ENCODE results near the gene NUBPL.

The NUBPL gene

DNA sequence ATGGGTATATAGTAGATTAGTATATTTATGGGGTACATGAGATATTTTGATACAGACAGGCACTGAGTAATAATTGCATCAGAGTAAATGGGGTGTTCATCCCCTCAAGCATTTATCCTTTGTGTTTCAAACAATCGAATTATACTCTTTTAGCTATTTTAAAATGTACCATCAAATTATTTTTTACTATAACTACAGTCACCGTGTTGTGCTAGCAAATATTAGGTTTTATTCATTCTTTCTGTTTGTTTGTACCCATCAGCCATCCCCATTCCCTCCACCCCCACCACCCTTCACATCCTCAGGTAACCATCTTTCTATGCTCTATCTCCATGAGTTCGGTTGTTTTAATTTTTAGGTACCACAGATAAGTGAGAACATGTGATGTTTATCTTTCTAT is 115.8 kb downstream of the NUBPL start:
- H3K4me3 ChIP-seq (ENCODE audit: low read depth, low read length), result no peak overlapping the region
- H3K9me3 ChIP-seq (ENCODE audit: severe bottlenecking), result no peaks in the 10 kb centered on the region
- H3K27me3 ChIP-seq (ENCODE audit: insufficient read depth, low read depth, severe bottlenecking), result no peaks in the 10 kb centered on the region
- DNase-seq, result no peak
- TF ChIP-seq, protein P1, sequence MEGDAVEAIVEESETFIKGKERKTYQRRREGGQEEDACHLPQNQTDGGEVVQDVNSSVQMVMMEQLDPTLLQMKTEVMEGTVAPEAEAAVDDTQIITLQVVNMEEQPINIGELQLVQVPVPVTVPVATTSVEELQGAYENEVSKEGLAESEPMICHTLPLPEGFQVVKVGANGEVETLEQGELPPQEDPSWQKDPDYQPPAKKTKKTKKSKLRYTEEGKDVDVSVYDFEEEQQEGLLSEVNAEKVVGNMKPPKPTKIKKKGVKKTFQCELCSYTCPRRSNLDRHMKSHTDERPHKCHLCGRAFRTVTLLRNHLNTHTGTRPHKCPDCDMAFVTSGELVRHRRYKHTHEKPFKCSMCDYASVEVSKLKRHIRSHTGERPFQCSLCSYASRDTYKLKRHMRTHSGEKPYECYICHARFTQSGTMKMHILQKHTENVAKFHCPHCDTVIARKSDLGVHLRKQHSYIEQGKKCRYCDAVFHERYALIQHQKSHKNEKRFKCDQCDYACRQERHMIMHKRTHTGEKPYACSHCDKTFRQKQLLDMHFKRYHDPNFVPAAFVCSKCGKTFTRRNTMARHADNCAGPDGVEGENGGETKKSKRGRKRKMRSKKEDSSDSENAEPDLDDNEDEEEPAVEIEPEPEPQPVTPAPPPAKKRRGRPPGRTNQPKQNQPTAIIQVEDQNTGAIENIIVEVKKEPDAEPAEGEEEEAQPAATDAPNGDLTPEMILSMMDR (IDR thresholded peaks at IDR 0.05; ENCODE audit: low read depth, low read length), result no peak
- H3K27ac ChIP-seq, result no peak overlapping the region
- H3K36me3 ChIP-seq, result no peaks in the 10 kb centered on the region

DNA sequence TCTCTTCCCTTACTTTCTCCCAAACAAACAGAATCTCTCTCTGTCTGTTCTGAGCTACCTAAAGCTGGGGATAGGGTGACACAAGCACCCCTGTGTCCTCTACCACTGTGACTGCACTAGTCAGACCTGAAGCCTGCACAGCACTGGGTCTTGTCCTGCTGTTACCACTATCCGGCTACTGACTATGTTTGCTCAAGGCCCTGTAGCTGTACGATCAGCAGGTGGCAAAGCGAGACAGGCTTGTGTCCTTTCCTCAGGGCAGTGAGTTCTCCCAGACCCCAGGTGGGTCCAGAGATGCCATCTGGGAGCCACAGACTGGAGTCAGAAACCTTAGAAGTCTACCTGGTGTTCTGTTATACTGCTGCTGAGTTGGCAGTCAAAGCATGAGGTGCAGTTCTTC is 116.4 kb downstream of the NUBPL start:
- DNase-seq, result no peak

DNA sequence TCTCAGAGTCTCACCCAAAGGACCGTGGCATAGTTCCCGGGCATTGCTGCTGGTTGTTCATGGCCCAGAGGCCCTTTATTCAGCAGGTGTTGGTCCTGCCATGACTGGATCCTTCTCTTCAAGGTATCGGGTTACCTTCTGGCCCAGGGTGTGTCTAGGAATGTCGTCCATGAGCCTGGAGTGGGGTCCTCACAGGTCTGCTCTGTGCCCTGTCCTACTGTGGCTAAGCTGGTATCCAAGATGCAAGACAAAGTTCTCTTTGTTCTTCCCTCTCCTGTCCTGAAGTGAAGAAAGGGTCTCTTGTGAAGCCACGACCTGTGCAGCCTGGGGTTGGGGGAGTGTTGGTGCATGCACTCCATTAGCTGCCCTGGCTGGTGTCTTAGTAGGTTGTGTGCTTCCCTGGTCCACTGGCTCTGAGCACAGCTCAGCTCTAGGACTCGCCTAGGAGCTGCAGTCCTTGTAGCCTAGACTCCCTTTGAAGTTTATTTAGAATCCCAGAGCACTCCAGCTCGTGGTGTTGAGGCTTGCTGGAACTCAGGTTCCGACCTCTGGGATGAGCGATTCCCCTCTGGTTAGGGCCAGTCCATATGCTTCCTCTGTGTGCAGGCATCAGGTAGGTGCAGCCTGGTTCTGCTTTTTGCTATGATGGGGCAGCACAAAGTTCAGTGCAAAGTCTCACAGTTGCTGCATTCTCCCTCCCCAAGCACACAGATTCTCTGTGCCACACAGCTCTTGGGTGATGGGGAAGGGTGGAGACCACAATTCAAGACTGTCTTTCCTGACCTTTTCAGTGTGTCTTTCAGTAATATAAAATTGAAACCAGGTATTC is 117.4 kb downstream of the NUBPL start:
- Histone ChIP-seq H3K27me3 (ENCODE audit: insufficient read depth, low read depth, severe bottlenecking) (no peaks in the 10 kb centered on the region), H3K9me3 (ENCODE audit: severe bottlenecking) (no peaks in the 10 kb centered on the region), H3K4me3 (ENCODE audit: low read depth, low read length) (no peak overlapping the region), H3K27ac (no peak overlapping the region), H3K36me3 (no peaks in the 10 kb centered on the region)
- TF ChIP-seq, protein P1 (IDR thresholded peaks at IDR 0.05; ENCODE audit: low read depth, low read length), result no peak
- no peak for DNase-seq

More for the DNA sequence above, 116.4 kb downstream of the NUBPL start:
- H3K9me3 ChIP-seq (ENCODE audit: severe bottlenecking), result no peaks in the 10 kb centered on the region
- no peaks in the 10 kb centered on the region for H3K36me3 ChIP-seq
- H3K4me3 ChIP-seq (ENCODE audit: low read depth, low read length), result no peak overlapping the region
- no peak overlapping the region for H3K27ac ChIP-seq
- no peaks in the 10 kb centered on the region for H3K27me3 ChIP-seq (ENCODE audit: insufficient read depth, low read depth, severe bottlenecking)
- TF ChIP-seq, protein P1 (IDR thresholded peaks at IDR 0.05; ENCODE audit: low read depth, low read length), result no peak

DNA sequence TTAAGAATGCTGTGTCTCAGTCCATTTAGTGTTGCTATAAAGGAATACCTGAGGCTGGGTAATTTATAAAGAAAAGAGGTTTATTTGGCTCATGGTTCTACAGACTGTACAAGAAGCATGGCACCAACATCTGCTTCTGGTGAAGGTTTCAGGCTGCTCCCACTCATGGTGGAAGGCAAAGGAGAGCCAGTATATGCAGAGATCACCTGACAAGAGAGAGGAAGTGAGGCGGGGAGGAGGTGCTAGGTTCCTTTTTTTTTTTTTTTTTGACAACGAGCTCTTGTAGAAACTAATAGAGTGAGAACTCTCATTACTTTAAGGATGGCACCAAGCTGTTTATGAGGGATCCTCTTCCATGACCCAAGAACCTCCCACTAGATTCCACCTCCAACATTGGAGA is 121.6 kb downstream of the NUBPL start:
- Histone ChIP-seq H3K36me3 (no peaks in the 10 kb centered on the region), H3K9me3 (ENCODE audit: severe bottlenecking) (no peaks in the 10 kb centered on the region), H3K4me3 (ENCODE audit: low read depth, low read length) (no peak overlapping the region), H3K27me3 (ENCODE audit: insufficient read depth, low read depth, severe bottlenecking) (no peaks in the 10 kb centered on the region), H3K27ac (no peak overlapping the region)
- no peak for DNase-seq
- TF ChIP-seq, protein P1 (IDR thresholded peaks at IDR 0.05; ENCODE audit: low read depth, low read length), result no peak

DNA sequence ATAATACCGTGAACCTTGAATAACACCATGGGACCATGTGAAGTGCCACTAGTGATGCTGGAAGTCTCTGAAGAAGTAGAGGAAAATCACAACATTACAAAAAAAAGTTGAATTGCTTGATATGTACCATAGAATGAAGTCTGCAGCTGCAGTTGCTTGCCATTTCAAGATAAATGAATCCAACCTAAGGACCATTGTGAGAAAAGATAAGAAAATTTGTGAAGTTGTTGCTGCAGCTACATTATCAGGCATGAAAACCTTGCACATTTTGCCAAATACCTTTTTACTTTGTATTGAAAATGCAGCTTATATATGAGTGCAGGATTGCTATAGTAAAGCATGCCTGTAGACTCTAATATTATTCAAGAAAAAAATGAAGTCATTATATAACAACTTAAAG is 126.5 kb downstream of the NUBPL start:
- TF ChIP-seq, protein P1 (IDR thresholded peaks at IDR 0.05; ENCODE audit: low read depth, low read length), result no peak
- H3K36me3 ChIP-seq, result no peaks in the 10 kb centered on the region
- H3K4me3 ChIP-seq (ENCODE audit: low read depth, low read length), result no peak overlapping the region
- no peaks in the 10 kb centered on the region for H3K27me3 ChIP-seq (ENCODE audit: insufficient read depth, low read depth, severe bottlenecking)
- DNase-seq, result no peak
- no peaks in the 10 kb centered on the region for H3K9me3 ChIP-seq (ENCODE audit: severe bottlenecking)
- H3K27ac ChIP-seq, result no peak overlapping the region

DNA sequence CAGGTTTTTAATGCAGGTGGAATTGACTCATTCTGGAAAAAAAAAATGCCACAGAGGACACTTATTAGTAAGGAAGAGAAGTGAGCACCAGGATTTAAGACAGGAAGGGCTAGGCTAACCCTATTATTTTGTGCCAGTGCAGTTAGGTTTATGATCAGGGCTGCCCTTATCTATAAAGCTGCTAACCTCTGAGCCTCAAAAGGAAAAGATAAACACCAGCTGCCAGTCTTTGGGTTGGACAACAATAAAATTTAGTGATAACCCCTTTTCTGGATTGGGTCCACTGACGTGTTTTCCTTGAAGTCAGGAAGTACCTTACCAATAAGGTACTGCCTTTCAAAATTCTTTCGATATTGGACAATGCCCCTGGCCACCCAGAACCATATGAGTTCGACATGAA is 128.9 kb downstream of the NUBPL start:
- TF ChIP-seq, protein P1 (IDR thresholded peaks at IDR 0.05; ENCODE audit: low read depth, low read length), result no peak
- DNase-seq, result no peak
- no peaks in the 10 kb centered on the region for H3K36me3 ChIP-seq
- no peak overlapping the region for H3K4me3 ChIP-seq (ENCODE audit: low read depth, low read length)
- no peak overlapping the region for H3K27ac ChIP-seq
- no peaks in the 10 kb centered on the region for H3K9me3 ChIP-seq (ENCODE audit: severe bottlenecking)
- H3K27me3 ChIP-seq (ENCODE audit: insufficient read depth, low read depth, severe bottlenecking), result no peaks in the 10 kb centered on the region
